Adrenal gland (tissue), 12 donors: ENCODE data around the gene RAB11B. TPM values are rescaled to one million over a fixed set of nuclear protein-coding genes. Genes with fewer than 3 reads are reported as not detected.

Source experiments
- DNase-seq, 7 donors: peaks; one replicate each; pipeline ENCODE4 v3.0.0-alpha.2; 2019 to 2020
- H3K27ac ChIP-seq, 5 donors: fragments of 200-600 bp; sonication (generic) in 4 of 5; 1 replicate in 3 of 5; 2 replicates in 2 of 5; pipeline versions ENCODE4 v1.5.1 to v1.8.0; 2016 to 2020; ENCODE audit warnings: mild to moderate bottlenecking in 1 of 5
- H3K27me3 ChIP-seq: fragments of 200-600 bp; 2 replicates; pipeline ENCODE4 v1.8.0; 2021
- H3K36me3 ChIP-seq, 2 donors: fragments of 200-600 bp; replicated peaks in 1 of 2; 1 replicate in 1 of 2; 2 replicates in 1 of 2; pipeline versions ENCODE4 v1.5.1 to v1.8.0; 2018 to 2022
- H3K4me1 ChIP-seq, 2 donors: fragments of 200-600 bp; replicated peaks in 1 of 2; 1 replicate in 1 of 2; 2 replicates in 1 of 2; pipeline versions ENCODE4 v1.5.1 to v1.8.0; 2018 to 2021
- H3K4me3 ChIP-seq, 4 donors: fragments of 200-600 bp; sonication (generic) in 3 of 4; one replicate each; pipeline ENCODE4 v1.5.1; 2016 to 2018
- H3K9me3 ChIP-seq, 3 donors: fragments of 200-600 bp; sonication (generic) in 1 of 3; replicated peaks in 1 of 3; 1 replicate in 2 of 3; 2 replicates in 1 of 3; pipeline versions ENCODE4 v1.5.1 to v1.8.0; 2016 to 2021
- POLR2A ChIP-seq, 2 donors: fragments of 450-650 bp; IDR thresholded peaks; one replicate each; pipeline ENCODE4 v1.6.1; 2017; ENCODE audit warnings: antibody characterized with exemption in 2 of 2, mild to moderate bottlenecking in 2 of 2, moderate library complexity in 1 of 2
- WGBS, 4 donors: extraction: QIAGEN DNeasy Blood & Tissue Kit in 2 of 4; methylation state at CpG; one replicate each; pipeline versions ENCODE4 v1.1.5 to v1.1.7; 2013 to 2017; 5-methylcytosine and 5-hydroxymethylcytosine counted together
- intact Hi-C, 2 donors: fragments of 100-400 bp; cut with DNase I; formaldehyde crosslinking; loops; one replicate each; pipeline versions ENCODE4 v1.14.1 to v1.15.0; 2022 to 2023
- polyA plus RNA-seq, 3 donors: library from polyadenylated mRNA; stranded (reverse); fragments of 200-250 nt in 2 of 3; fragments of 350-450 nt in 1 of 3; fragmentation: Illumina TruSeq in 1 of 3; extraction: RNeasy Lipid Tissue Mini Kit (QIAGEN cat#74804) in 1 of 3; gene quantifications; one replicate each; pipeline ENCODE4 v1.2.3, GENCODE V29; 2013 to 2014
- total RNA-seq, 9 donors: library from RNA; depleted of rRNA in 4 of 9; stranded (reverse); fragments of >200 nt in 4 of 9; fragments of 120-200 nt in 1 of 9; fragmentation: NEBNext Ultra II Directional in 1 of 9; extraction: Animal tissue kit (Norgen Biotek cat#: 25700) in 1 of 9; gene quantifications; one replicate each; pipeline versions ENCODE4 v1.1.0 to v1.2.4, GENCODE V29; 2013 to 2023
- TF ChIP-seq, protein P1 (sequence below), 6 experiments: fragments of 450-650 bp in 4 of 6; fragments of 200-600 bp in 2 of 6; sonication (generic) in 1 of 6; IDR thresholded peaks; 1 replicate in 5 of 6; 2 replicates in 1 of 6; pipeline versions ENCODE4 v1.5.1 to v1.8.0; 2016 to 2021; ENCODE audit warnings: antibody characterized with exemption in 6 of 6, mild to moderate bottlenecking in 2 of 6, moderate library complexity in 1 of 6
- donor health status: healthy with polysubstance abuse.
- donor health status: Bipolar disorder and iron deficiency.
- donor health status: DM: yes; HTN: yes; CAD: no.
- donor health status: DM: no; HTN: no; CAD: no.
- donor health status: DM: no; HTN: no; CAD: no.
- donor health status: DM: yes; HTN: yes; CAD: no.

RAB11B gene
- total and polyA plus RNA-seq, 12 donors = 10.7 to 155 (median 72.2) TPM

DNA sequence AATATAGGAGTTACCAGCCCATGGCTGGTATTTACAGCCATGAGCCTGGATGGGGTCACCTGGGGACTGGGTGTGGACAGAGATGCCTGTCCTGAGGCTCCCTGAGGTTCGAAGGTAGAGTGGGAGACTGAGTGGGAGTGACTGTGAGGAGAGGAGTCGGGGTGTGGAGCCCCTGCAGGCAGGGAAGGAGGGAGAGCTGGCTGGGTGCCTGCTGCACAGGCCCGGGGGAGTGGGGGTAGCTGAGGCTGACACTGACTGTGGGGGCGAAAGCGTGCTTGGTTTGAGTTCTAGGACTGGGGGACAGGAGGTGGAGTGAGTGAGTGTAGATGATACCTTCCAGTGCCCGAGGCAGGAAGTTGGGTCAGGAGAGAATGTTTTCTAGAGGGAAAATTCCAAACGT, 7.1 kb downstream of the RAB11B start:
- Histone ChIP-seq H3K4me1 (peaks cover 20 to 49% of the 10 kb centered on the region in 2 donors), H3K36me3 (peaks cover 0 to 23% of the 10 kb centered on the region in 2 donors), H3K4me3 (no peak overlapping the region), H3K9me3 (no peaks in the 10 kb centered on the region), H3K27me3 (no peaks in the 10 kb centered on the region), H3K27ac (no peak overlapping the region)
- TF ChIP-seq, protein P1, sequence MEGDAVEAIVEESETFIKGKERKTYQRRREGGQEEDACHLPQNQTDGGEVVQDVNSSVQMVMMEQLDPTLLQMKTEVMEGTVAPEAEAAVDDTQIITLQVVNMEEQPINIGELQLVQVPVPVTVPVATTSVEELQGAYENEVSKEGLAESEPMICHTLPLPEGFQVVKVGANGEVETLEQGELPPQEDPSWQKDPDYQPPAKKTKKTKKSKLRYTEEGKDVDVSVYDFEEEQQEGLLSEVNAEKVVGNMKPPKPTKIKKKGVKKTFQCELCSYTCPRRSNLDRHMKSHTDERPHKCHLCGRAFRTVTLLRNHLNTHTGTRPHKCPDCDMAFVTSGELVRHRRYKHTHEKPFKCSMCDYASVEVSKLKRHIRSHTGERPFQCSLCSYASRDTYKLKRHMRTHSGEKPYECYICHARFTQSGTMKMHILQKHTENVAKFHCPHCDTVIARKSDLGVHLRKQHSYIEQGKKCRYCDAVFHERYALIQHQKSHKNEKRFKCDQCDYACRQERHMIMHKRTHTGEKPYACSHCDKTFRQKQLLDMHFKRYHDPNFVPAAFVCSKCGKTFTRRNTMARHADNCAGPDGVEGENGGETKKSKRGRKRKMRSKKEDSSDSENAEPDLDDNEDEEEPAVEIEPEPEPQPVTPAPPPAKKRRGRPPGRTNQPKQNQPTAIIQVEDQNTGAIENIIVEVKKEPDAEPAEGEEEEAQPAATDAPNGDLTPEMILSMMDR (IDR thresholded peaks at IDR 0.05) = no peak
- no peak for TF ChIP-seq POLR2A (IDR thresholded peaks at IDR 0.05)
- intact Hi-C loops = loop anchor here (2.0 to 5.0 kb wide), 2 partner anchors 40 to 42 kb away; no protein-coding TSS in a partner anchor
- WGBS, 4 donors = 52 to 63% (median 57%) methylated on average over 7 of the region's 7 CpGs
- DNase-seq = no peak

DNA sequence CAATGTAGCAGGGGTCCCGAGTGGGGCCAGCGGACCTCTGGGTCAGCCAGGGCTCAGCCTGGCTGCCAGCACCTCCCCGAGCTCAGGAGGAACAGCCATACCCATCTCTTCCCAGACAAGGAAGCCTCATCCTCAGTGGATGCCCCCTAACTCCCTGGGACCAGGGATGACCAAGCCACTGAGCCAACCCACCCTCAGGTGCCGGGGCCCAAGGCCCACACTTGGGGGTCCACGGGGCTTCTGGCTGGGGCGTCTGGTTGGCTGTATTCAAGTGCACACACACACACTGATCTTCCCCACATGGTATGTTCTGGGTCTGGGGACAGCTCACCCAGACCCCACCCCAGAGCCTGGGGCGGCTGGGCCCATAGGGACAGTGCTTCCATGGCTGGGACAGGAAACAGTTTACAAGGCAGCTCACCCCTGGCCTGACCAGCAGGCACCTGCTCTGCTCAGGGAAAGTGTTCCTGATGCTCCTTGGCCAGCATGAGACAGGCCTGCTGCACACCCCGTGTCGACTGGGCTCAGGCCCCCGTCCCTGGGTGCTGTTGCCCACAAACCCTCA, 7.7 kb downstream of the RAB11B start:
- DNase-seq = no peak
- Histone ChIP-seq H3K4me1 (peaks cover 17 to 43% of the 10 kb centered on the region in 2 donors), H3K27ac (no peak overlapping the region), H3K9me3 (no peaks in the 10 kb centered on the region), H3K27me3 (no peaks in the 10 kb centered on the region), H3K4me3 (no peak overlapping the region), H3K36me3 (peaks cover 0 to 25% of the 10 kb centered on the region in 2 donors)
- intact Hi-C loops = loop anchor here (2.0 to 5.0 kb wide), 2 partner anchors 41 to 43 kb away; no protein-coding TSS in a partner anchor
- WGBS, 4 donors = 75 to 91% (median 80%) methylated on average over 3 to 10 of the region's 10 CpGs
- TF ChIP-seq, protein P1 (IDR thresholded peaks at IDR 0.05) = no peak
- TF ChIP-seq POLR2A (IDR thresholded peaks at IDR 0.05) = no peak

- WGBS, 4 donors = 54 to 80% (median 65%) methylated on average over 2 to 9 of the region's 9 CpGs
- peaks cover 14 to 38% of the 10 kb centered on the region in 2 donors for H3K4me1 ChIP-seq
Observed at GRCh38 chr19:8398311-8398771, 8.2 kb downstream of the RAB11B start.

GRCh38 chr19:8399681-8400188, 9.6 kb downstream of the RAB11B start:
- no peaks in the 10 kb centered on the region for H3K9me3 ChIP-seq
- H3K4me3 ChIP-seq = no peak overlapping the region
- DNase-seq = no peak
- no peak for TF ChIP-seq POLR2A (IDR thresholded peaks at IDR 0.05)
- TF ChIP-seq, protein P1 (IDR thresholded peaks at IDR 0.05) = no peak
- peaks cover 0 to 43% of the 10 kb centered on the region in 2 donors for H3K36me3 ChIP-seq
- no peaks in the 10 kb centered on the region for H3K27me3 ChIP-seq
- no peak overlapping the region for H3K27ac ChIP-seq
- 93 to 94% (median 94%) methylated on average over 29 to 34 of the region's 34 CpGs for WGBS, 4 donors
- peaks cover 3 to 28% of the 10 kb centered on the region in 2 donors for H3K4me1 ChIP-seq
- intact Hi-C loops = loop anchor here in 1 of 2 donors (5.0 kb wide), 1 partner anchor 42 kb away; no protein-coding TSS in a partner anchor

More at GRCh38 chr19:8398311-8398771, 8.2 kb downstream of the RAB11B start:
- no peak for DNase-seq
- H3K4me3 ChIP-seq = no peak overlapping the region
- H3K27ac ChIP-seq = no peak overlapping the region
- H3K36me3 ChIP-seq = peaks cover 0 to 30% of the 10 kb centered on the region in 2 donors
- H3K9me3 ChIP-seq = no peaks in the 10 kb centered on the region
- TF ChIP-seq, protein P1 (IDR thresholded peaks at IDR 0.05) = no peak
- no peaks in the 10 kb centered on the region for H3K27me3 ChIP-seq
- intact Hi-C loops = loop anchor here in 1 of 2 donors (5.0 kb wide), 1 partner anchor 41 kb away; no protein-coding TSS in a partner anchor
